GDM1 (cell line): Measurements from ENCODE around the gene PMEPA1.

Source experiments
- DNase-seq: peaks from one replicate; lab custom pipeline; 2025; lab: John Stamatoyannopoulos, UW

Gene PMEPA1

DNA sequence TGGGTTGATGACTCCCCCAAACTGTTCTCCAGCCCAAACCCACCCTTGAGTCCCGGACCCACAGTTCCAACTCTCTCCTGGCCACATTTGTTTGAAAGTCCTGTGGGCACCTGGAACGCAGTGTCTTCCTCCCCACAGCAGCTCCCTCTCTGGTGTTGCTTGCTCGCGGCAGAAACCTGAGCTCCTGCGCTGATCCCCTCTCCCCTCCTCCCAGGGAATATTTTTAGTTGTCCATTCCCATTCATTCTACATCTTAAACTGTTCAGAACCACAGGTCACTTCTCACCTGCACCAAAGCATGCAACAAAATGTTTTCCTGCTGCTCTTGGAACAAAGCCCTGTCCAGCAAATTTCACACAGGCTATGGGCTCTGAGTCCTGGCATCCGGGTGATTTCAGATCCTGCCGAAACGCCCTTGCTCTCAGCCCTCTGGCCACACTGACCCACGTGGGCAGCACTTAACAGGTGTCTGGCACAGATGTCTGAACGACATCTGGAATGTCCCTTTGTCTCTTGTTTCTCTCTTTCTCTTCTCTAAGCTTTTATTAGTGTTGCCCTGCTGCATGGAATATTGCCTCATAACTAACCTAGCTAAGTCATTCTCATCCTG, 27.0 kb upstream of the PMEPA1 start:
- DNase-seq: no peak

DNA sequence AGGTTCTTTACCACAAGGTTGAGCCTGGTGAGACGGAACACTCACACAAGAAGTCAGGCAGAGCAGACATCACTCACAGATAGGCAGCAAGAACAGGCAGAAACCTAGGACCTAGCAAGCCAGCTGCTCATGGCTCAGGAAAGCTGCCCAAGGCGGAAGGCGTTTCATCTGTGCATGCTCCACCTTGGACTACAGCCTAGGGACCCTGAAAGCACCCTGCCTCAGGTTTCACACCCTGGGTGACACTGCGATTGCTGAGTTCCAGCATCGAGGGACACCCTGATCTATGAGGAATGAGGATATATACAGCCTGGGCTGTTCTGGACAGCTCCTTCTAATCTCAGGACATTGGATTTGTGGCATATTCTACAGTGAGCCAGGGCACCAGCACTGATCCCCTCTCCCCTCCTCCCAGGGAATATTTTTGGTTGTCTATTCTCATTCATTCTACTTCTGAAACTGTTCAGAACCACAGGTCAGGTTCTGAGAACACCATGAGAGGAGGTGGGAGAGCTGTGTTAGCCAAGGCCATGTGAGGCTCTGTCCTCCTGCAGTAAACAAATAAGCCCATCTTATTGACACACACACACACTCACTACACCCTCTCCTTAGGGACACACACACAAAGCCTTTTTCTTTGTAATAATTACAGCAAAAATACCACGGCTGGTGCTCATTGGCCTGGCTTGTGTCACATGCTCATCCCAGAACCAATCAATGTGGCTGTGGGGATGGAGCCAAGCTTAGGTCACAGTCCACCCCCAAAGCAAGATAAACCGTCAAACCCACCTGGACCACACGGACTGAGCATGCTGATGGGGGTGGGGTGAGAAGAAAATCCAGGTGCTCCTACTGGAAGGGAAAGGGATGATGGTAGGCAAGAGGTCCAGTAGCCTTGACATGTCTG, 26.3 kb upstream of the PMEPA1 start:
- no peak for DNase-seq

DNA sequence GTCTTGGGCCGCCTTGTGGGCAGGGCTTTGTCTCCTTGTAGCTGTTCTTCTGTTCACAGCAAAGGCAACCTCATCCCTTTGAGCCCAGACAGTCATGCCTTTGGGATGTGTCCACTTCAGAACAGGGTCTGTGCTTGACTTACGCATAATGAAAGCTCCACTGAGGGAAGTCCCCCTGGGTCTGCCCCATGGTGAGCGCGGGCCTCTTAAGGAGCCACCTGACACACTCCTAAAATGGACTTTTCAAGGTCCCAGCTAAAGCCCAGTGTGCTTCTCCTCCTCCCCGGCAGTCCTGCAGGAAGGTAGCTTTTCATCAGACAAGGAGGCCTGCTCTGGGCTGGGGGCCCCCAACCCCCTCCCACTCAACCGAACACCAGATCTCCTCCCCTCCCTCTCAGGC, 24.9 kb upstream of the PMEPA1 start:
- DNase-seq: no peak

DNA sequence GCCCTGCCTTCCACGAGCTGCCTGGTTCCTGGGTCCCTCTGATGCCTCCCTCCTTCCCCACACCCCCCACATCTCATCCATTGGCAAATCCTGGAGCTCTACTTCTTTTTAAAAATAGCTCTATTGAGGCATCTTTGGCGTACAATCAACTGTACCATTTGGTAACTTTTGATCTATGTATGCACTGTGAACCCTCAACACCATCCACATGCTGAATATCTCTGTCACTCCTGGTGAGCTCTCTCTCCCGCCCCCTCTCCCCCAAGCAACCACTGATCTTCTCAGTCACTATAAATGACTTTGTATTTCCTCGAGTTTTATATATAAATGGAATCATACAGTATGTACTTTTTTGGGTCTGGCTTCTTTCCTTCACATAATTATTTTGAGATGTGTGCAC, 22.4 kb upstream of the PMEPA1 start:
- DNase-seq: no peak

DNA sequence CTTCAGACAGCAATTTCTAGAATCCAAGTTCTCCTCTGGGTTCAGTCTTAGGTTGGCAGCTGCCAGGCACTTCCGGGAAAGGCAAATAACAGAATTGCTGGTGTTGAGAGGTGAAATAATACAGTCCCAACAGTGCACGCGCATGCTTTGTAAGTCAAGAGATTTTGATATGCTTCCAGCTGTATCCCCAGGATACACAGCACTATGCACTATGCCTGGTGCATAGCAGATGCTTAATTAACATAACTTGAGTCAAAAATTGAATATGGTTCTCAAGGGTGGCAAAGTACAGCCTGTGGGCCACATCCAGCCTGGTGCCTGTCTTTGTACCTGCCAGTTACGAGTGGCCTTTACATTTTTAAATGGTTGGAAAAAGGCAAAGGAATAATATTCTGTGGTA, 18.9 kb upstream of the PMEPA1 start:
- DNase-seq: no peak

DNA sequence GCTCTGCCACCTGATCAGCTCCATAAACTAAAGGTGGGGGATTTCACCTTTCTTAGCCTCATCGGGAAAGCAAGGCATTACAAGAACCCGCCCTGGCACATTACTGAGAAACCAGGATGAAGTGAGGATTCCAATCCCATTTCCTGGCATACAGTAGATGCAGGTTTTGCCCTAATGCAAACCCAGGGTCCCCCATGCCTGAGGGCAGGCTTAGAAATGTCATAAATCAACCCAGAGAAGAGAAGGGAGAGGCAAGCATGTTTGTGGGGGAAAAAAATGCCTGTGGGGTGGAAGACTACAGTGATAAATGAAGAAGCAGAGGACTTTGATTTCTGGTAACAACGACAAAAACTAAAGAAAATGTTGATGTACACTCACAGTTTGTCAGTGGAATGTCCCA, 18.0 kb upstream of the PMEPA1 start:
- DNase-seq: no peak

DNA sequence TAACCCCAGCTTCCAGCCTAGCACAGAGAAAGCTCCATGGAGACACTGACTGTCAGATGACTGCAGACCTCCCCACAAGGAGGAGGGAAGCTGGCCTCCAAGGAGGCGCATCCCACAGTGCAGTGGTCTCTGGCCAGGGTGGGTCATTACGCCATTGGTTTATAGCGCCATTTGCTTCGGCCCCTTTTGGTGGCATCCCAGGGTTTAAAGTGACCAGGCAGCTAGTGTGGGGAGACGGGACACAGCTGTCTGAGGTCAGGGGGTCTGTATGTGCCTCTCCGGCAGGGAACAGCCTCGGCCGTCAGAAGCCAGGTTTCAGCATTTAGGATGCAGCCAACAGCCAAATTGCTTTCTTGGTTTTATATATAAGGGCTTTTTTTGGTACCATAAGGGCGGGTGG, 15.8 kb upstream of the PMEPA1 start:
- no peak for DNase-seq

DNA sequence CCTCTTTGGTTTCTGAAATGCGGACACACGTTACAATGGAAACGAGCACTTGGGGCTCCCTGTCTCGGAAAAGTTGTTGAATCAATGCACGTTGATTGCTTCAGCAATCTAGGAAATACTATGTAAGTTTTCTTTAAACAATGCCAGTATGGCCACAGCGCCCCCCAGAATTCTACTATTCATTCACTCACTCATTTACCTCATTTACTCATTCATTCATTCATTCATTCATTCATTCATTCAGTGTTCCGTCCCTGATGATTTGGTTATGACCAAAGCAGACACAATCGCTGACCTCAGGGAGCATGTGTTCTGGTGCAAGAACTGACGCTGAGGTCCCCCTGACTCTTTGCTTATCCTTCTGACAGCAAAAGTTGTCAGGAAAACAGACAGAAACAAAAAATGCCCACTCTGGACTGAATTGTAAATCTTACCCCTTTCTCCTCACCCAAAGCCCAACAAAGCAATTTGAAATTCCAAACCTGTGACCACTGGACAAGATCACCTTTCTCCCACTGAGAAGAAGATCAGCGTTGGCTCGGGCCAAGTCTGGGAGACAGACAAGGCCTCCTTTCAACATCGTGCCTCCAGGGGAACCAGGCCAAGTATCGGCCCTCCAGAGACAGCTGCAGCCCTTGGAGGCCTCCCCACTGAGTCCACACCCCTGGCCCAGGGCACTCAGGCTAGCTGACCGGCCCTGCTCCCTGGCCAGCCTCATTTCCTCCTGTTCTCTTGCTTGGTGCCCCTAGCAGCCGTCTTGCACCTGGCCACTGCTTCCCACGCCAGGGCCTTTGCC, 15.0 kb upstream of the PMEPA1 start:
- no peak for DNase-seq

DNA sequence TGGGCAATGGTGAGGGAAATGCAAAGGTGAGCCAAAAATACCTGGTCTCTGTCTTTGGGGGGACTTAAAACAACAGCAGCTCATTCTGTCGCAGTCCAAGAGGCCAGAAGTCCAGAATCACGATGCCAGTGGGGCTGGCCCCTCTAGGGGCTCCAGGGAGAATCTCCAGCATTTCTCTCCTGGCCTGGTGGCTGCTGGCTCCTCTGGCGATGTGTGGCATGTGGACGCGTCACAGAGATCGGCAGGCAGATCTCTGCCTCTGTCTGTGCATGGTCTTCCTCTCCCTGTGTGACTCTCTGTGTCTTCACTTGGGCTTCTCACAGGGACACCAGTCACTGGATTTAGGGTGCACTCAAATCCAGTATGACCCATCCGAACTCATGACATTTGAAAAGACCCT, 14.0 kb upstream of the PMEPA1 start:
- no peak for DNase-seq

DNA sequence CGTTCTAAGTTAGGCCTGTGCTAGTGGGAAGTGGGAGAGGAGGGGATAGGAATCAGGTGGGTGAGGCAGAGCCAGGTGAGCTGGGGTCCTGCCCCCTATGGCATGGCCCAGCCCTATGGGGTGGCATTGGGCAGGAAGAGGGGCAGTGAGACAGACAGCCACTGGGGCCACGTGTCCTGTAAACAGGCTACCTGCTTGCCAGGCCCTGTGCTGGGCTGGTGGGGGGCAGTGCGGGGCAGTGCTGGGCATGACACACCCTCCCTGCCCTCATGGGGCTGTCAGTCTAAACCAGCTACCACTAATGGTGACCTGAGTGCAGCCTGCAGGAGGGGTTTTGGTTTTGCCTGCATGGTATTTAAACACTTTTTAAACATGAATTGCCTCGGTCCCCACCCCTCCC, 10.1 kb upstream of the PMEPA1 start:
- DNase-seq: no peak

DNA sequence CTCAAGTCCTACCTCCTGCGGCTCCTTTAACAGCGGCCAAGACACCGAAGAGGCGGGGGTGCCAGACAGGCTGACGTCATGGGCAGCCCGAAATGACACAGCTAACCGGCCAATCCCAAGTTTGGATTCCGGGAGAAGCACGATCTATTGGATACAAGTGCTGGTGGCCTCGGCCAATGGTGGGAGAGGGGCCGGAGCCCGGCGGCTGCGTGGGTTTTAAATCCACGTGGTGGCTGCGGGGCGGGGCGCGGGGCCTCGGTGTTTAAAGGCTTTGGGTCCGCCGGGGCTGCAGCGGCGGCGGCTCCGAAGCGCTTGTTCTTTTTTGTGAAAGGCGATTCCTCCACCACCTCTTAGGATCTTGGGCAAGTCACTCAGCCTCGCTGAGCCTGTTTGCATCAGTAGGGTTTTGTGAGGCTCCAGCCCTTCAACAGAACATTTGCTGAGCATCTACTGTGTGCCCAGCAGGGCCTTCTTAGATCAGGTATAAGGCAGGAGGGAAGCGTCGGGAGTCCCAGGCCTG, 8.7 kb upstream of the PMEPA1 start:
- DNase-seq: peak; percentile 85

DNA sequence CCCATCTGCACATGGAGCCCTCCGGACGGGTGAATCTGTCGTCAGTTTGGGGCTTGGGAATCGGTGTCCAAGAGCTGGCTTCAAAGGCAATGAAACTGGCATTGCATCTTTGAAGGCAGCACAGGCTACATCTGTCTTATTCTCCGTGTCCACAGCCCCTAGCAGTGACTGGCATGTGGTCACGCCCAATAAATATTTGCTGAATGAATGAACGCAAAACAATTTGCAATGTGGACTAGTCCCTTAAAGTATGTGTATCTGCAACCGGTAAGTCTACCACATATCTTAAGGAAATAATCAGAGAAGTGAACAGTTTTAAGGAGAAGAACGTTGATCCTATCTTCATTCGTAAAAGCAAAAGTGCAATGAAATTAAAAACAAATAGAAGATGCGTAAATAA, 8.0 kb upstream of the PMEPA1 start:
- no peak for DNase-seq

DNA sequence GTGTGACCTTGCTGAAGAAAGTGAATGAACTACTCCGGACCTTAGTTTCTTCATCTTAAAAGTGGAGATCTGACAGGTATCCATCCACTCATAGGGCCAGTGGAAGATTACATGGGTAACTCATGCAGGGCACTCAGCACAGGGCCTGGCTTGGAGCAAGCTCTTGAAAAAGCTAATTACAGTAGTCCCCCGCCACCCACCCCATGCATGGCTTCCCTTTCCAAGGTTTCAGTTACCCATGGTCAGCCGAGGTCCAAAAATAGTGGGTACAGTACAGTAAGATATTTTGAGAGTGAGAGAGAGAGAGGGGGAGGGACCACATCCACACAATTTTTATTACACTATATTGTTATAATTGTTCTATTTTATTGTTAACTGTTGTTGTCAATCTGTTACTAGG, 7.1 kb upstream of the PMEPA1 start:
- no peak for DNase-seq

DNA sequence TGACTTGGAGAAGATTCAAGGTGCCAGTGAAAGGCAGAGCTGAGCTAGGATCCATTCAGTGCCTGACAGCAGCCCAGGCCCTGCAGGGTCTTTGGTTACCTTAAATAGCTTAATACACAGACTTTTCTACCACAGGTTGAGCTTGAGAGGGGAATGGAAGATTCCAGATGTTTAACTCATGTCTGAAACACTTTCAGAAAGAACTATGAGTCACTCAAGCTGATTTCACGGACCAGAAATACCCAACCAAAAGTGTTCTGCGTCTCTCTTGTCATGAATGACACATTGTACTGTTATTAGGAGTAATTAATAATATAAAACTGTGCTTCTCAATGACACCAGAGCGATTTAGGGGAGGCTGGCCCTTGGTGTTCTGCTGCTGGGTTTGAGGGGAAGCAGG, 6.4 kb upstream of the PMEPA1 start:
- no peak for DNase-seq

DNA sequence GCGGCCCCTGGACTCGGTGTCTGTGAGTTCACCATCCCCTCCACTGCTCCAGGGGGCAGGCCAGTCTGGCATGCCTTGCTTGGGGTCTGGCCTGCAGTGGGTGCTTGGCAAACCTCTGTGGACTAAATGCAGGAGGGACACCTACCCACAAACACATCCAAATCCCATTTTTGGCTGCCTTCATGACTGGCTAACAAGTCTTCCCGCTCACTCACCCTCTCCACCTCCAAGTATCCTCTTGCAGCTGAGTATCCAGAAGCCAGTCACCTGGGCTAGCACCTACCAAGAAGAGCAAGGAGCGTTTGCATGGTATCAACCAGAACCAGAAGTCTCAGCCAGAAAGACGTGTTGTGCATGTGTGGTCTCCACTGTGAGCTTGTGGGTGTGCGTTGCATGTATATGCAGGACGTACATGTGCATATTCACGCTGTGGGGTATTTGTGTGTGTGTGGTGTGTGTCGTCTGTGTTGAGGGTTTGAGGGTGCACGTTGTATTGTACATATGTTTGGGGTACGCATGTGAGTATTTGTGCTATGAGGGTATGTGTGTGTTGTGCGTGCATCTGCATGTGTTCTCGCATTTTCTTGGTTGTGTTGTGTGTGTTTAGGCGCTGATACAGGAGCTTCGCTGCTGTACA, 5.6 kb upstream of the PMEPA1 start:
- DNase-seq: no peak

DNA sequence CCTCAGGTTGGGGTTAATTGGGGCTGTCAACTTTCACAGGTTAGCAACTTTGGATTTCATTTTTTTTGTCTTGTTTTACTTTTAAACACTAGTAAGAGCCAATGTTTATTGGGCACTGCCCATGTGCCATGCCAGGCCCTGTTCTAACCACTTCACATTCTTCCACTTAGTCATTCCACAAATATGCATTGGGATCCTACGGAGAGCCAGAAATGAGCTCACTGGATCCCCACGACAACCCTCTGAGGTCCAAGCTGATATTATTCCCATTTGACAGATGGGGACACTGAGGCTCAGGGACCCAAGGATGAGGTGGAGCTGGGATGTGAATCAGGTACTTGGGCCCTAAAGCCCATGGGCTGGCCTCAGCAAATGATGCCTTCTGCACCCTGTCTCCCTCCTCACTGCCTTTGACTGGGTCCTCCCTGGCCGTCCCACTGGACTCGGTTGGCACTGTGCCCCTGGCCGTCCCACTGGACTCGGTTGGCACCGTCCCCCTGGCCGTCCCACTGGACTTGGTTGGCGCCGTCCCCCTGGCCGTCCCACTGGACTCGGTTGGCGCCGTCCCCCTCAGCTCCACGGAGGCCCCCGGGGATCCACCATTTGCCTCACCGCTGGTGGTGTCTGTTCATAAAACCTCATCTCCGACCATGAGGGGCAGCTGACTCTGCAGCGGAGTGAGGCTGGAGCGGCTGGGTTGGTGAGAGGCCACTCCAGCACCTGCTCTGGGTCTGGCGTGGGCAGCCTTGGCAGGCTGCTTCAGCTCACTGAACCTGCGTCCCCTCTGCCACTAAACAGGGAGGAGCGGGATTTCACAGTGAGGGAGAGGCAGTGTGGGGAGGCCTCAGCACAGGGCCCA, 4.8 kb upstream of the PMEPA1 start:
- no peak for DNase-seq

DNA sequence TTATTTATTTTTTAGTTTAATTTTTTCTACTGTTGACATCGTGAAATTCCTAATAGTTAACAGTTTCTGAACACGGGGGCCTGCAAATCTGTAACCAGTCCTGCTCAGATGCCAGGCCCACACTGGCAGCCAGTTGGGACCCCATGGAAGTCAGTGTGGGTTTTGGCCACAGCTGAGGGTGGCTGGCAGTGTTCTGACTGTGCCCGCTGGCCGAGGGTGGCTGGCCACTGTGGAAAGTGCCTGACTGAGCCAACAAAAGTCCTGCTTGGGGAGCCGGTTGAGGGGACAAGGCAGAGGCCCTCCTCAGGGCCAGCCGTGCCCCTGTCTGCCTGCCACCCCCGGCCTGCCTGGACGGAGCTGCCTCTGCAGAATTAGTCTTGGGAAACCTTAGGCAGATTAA, 4.1 kb upstream of the PMEPA1 start:
- DNase-seq: no peak

DNA sequence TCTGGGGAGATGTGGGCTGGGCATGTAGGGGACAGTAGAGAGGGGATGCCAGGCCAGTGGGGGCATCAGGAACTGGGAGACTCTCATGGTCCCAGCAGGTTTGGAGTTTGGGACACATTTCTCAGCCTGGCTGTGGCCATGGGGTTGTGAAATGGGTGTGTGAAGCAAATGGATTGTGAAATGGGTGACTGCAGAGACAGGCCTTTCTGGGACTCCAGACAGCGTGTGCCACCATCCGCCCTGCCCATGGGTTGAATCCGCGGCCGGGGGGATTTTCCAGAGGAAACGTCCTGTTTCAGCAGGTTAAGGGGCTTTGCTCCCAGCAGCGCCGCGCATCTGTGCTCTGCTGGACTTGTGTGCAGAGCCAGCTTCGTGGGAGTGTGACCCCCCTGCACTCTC, 3.7 kb upstream of the PMEPA1 start:
- no peak for DNase-seq

DNA sequence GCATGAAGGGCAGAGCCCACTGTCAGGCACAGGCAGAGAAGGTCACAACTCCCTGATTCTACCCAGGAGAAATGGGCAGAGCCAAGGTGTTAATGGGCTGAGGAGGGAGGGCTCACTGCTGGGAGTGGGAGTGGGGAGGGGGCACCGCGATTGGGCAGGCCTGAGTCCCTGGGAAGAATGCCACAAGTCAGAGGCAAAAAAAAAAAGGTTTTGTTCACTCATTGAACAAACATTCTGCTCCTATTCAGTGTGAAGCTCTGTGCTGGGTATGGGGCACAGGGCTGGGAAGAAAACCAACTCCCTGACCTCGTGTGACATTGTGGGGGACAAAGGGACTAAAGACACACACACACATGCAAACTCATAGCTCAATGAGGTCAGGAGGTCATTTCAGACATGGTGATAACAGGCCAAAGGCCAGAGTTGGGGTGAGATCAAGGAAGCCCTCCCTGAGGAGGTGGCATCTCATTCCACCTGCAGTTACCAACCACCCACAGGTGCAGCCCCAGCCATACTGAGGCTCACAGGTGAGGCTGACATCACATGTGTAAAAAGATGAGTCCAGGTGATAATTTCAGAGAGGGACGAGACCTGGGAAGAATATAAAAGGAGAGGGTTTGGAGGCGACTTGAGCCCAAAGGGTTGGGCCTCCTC, 3.2 kb upstream of the PMEPA1 start:
- DNase-seq: no peak

DNA sequence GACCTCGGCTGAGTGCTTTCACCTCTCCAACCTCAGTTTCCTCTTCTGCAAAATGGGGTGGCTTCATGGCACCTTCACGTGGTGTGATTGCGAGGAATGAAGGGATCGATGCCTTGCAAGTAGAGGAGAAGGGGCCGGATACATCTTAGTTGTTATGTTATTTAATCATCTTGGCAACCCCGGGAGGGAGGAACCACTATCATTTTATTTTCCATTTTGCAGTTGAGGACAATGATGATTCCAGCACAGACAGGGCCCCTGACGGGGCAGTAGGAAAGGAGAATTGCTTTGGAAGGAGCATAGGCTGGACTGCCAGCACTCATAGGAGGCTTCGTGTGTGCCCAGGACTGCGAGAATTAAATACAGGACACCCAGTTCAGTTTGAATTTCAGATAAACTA, 2.5 kb upstream of the PMEPA1 start:
- no peak for DNase-seq

DNA sequence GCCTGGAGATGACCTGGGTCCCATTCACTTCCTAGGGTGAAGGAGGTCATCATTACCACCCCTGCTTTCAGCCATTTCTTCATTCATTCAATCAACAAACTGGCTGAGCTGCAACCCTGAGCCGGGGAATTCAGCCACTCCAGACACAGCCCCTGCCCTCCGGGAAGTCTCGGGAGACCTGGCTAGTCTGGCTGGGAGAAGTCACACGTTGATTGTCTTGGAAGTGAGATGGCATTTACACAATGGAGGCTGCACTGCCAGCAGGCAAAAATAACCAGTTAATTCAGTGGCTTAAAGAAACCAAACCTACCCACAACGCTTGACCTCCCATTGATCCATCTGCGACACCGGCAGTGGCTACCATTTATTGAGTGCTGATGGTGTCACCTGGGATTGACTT, 2.0 kb upstream of the PMEPA1 start:
- no peak for DNase-seq
